Hepatocyte (in vitro differentiated cells): Measurements from ENCODE around the gene TEN1. TPM values are rescaled to one million over a fixed set of nuclear protein-coding genes. Genes with fewer than 3 reads are reported as not detected.

Experiments used
- DNase-seq: peaks from one replicate; pipeline ENCODE4 v3.0.0-alpha.2; 2016; ENCODE audit warnings: low spot score
- H2AFZ ChIP-seq: fragments of 200-600 bp; sonication (generic); 2 replicates; pipeline ENCODE4 v1.6.0; 2016; ENCODE audit warnings: antibody characterized with exemption, mild to moderate bottlenecking
- H3K27ac ChIP-seq: fragments of 200-600 bp; sonication (generic); 2 replicates; pipeline ENCODE4 v1.5.1; 2016; ENCODE audit warnings: mild to moderate bottlenecking
- H3K27me3 ChIP-seq: fragments of 200-600 bp; sonication (generic); 2 replicates; pipeline ENCODE4 v1.6.1; 2016
- H3K36me3 ChIP-seq: fragments of 200-600 bp; sonication (generic); replicated peaks from 2 replicates; pipeline ENCODE4 v1.5.1; 2016; ENCODE audit warnings: low read depth; ENCODE audit not compliant: insufficient read depth
- H3K4me1 ChIP-seq: fragments of 200-600 bp; sonication (generic); 2 replicates; pipeline ENCODE4 v1.5.1; 2016; ENCODE audit warnings: mild to moderate bottlenecking, moderate library complexity; ENCODE audit not compliant: insufficient read depth
- H3K4me2 ChIP-seq: fragments of 200-600 bp; sonication (generic); 2 replicates; pipeline ENCODE4 v1.6.0; 2016
- H3K4me3 ChIP-seq: fragments of 200-600 bp; sonication (generic); 2 replicates; pipeline ENCODE4 v1.5.1; 2016; ENCODE audit warnings: mild to moderate bottlenecking
- H3K79me2 ChIP-seq: fragments of 200-600 bp; sonication (generic); 2 replicates; pipeline ENCODE4 v1.6.0; 2017; ENCODE audit warnings: mild to moderate bottlenecking
- H3K9me2 ChIP-seq: fragments of 200-600 bp; sonication (generic); replicated peaks from 2 replicates; pipeline ENCODE4 v1.6.0; 2017; ENCODE audit warnings: mild to moderate bottlenecking; ENCODE audit not compliant: insufficient read depth
- H3K9me3 ChIP-seq: fragments of 200-600 bp; sonication (generic); 2 replicates; pipeline ENCODE4 v1.5.1; 2016; ENCODE audit warnings: low read depth, mild to moderate bottlenecking
- H4K20me1 ChIP-seq: fragments of 200-600 bp; sonication (generic); 2 replicates; pipeline ENCODE4 v1.6.0; 2016; ENCODE audit warnings: mild to moderate bottlenecking; ENCODE audit not compliant: insufficient read depth, poor library complexity, severe bottlenecking
- CTCF ChIP-seq: fragments of 200-600 bp; sonication (generic); IDR thresholded peaks from 2 replicates; pipeline ENCODE4 v1.5.1; 2016; ENCODE audit warnings: antibody characterized with exemption, mild to moderate bottlenecking; ENCODE audit not compliant: poor library complexity
- EZH2 ChIP-seq: fragments of 200-600 bp; sonication (generic); IDR thresholded peaks from 2 replicates; pipeline ENCODE4 v1.6.1; 2016; ENCODE audit warnings: antibody characterized with exemption, mild to moderate bottlenecking, borderline replicate concordance
- EZH2phosphoT487 ChIP-seq: fragments of 200-600 bp; sonication (generic); IDR thresholded peaks from one replicate; pipeline ENCODE4 v1.6.1; 2018; ENCODE audit warnings: antibody characterized with exemption, mild to moderate bottlenecking, low read depth, moderate library complexity; ENCODE audit not compliant: unreplicated experiment, severe bottlenecking
- WGBS: methylation state at CpG from one replicate; pipeline ENCODE4 v1.1.6; 2016; ENCODE audit warnings: low lambda C conversion rate; ENCODE audit errors: missing lambda C conversion rate; 5-methylcytosine and 5-hydroxymethylcytosine counted together
- polyA plus RNA-seq: library from polyadenylated mRNA; unstranded; fragments of >200 nt; fragmentation: Nextera tagmentation; extraction: Ambion mirVana; gene quantifications from 2 replicates; pipeline ENCODE4 v1.2.1, GENCODE V29; 2016
- total RNA-seq: library from RNA; depleted of rRNA; stranded (reverse); fragments of >200 nt; gene quantifications from 2 replicates; pipeline ENCODE4 v1.2.3, GENCODE V29; 2014

TEN1 gene
- total and polyA plus RNA-seq, 2 experiments from 2014 or later: 13.3 to 29.9 TPM

GRCh38 chr17:76048025-76048605 lies 69.1 kb downstream of the TEN1 start:
- H3K27me3 ChIP-seq: no peaks in the 10 kb centered on the region
- no peaks in the 10 kb centered on the region for H4K20me1 ChIP-seq
- no peaks in the 10 kb centered on the region for H3K9me3 ChIP-seq
- no peaks in the 10 kb centered on the region for H3K36me3 ChIP-seq
- no peak for DNase-seq
- no peak overlapping the region for H2AFZ ChIP-seq
- no peaks in the 10 kb centered on the region for H3K4me1 ChIP-seq
- TF ChIP-seq CTCF: no peak
- TF ChIP-seq EZH2: no peak
- TF ChIP-seq EZH2phosphoT487: no peak
- no peaks in the 10 kb centered on the region for H3K9me2 ChIP-seq
- no peak overlapping the region for H3K4me3 ChIP-seq
- H3K27ac ChIP-seq: no peak overlapping the region
- H3K79me2 ChIP-seq: peaks cover 10% of the 10 kb centered on the region
- no peak overlapping the region for H3K4me2 ChIP-seq
- 95% methylated on average over 9 of the region's 9 CpGs for WGBS

- H3K4me1 ChIP-seq: no peaks in the 10 kb centered on the region
- H3K4me2 ChIP-seq: no peak overlapping the region
- no peaks in the 10 kb centered on the region for H4K20me1 ChIP-seq
- H3K27ac ChIP-seq: no peak overlapping the region
- TF ChIP-seq EZH2phosphoT487 (no peak), CTCF (no peak), EZH2 (no peak)
- no peak overlapping the region for H2AFZ ChIP-seq
- H3K9me2 ChIP-seq: no peaks in the 10 kb centered on the region
- no peak overlapping the region for H3K4me3 ChIP-seq
- H3K27me3 ChIP-seq: no peaks in the 10 kb centered on the region
- H3K79me2 ChIP-seq: peaks cover 10% of the 10 kb centered on the region
- no peaks in the 10 kb centered on the region for H3K36me3 ChIP-seq
- no peaks in the 10 kb centered on the region for H3K9me3 ChIP-seq
- DNase-seq: no peak
- 89% methylated on average over 9 of the region's 9 CpGs for WGBS
Observed at GRCh38 chr17:76048711-76049110, 69.7 kb downstream of the TEN1 start.

- Histone ChIP-seq H3K4me2 (no peak overlapping the region), H3K36me3 (no peaks in the 10 kb centered on the region), H3K79me2 (peaks cover 10% of the 10 kb centered on the region), H3K27ac (no peak overlapping the region), H2AFZ (no peak overlapping the region), H4K20me1 (no peaks in the 10 kb centered on the region), H3K9me2 (no peaks in the 10 kb centered on the region), H3K4me1 (no peaks in the 10 kb centered on the region), H3K4me3 (no peak overlapping the region), H3K9me3 (no peaks in the 10 kb centered on the region), H3K27me3 (no peaks in the 10 kb centered on the region)
- DNase-seq: no peak
- TF ChIP-seq EZH2: no peak
- 97% methylated on average over 3 of the region's 3 CpGs for WGBS
Observed at GRCh38 chr17:76049239-76049638, 70.2 kb downstream of the TEN1 start.

DNA sequence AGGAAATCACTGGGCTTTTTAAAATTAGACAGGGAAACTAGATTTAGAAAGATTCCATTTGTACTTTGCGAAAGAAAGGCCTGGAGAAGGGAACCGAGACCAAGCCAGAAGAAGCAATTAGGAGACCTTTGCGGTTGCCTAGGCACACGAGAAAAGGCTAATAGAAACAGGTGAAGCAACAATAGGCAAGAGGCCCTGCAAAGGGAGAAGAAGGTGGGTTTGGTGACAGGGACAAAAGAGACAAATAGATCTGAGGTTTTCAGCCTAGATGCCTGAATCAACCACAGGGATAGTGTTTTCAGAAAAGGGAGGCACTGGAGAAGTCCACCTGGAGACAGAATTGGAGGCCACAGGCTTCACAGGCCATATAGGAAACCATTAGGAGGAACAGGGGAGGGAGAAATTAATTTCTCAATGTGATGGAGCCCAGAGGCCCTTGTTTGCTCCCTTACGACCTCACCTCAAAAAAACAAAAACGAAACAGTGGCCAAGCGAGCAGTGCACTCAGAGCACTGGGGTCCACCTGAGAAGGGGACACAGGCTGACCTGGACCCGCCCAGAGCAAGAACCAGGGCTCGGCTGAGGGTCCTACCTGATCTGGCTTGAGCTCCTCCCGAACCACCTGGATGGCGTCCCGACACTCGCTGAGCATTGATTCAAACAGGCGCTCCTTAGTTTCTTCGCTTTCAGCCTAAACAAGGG lies 70.9 kb downstream of the TEN1 start:
- no peaks in the 10 kb centered on the region for H3K36me3 ChIP-seq

More for the DNA sequence above, 70.9 kb downstream of the TEN1 start:
- Histone ChIP-seq H3K79me2 (peaks cover 10% of the 10 kb centered on the region), H3K4me3 (no peak overlapping the region), H3K27me3 (no peaks in the 10 kb centered on the region), H3K9me3 (no peaks in the 10 kb centered on the region), H3K9me2 (no peaks in the 10 kb centered on the region), H3K4me1 (no peaks in the 10 kb centered on the region), H2AFZ (no peak overlapping the region), H4K20me1 (no peaks in the 10 kb centered on the region), H3K4me2 (no peak overlapping the region), H3K27ac (no peak overlapping the region)
- TF ChIP-seq EZH2phosphoT487 (no peak), EZH2 (no peak), CTCF (no peak)
- DNase-seq: no peak
- WGBS: 97% methylated on average over 15 of the region's 15 CpGs
